HG02571 (cell line): ENCODE measurements around the gene HSPA8.

ENCODE experiments used
- ATAC-seq: cut with Tn5 transposase; IDR thresholded peaks from one replicate; pipeline ENCODE4 v1.9.1; 2021; ENCODE audit warnings: mild to moderate bottlenecking, moderate library complexity; ENCODE audit not compliant: unreplicated experiment

HSPA8 gene

DNA sequence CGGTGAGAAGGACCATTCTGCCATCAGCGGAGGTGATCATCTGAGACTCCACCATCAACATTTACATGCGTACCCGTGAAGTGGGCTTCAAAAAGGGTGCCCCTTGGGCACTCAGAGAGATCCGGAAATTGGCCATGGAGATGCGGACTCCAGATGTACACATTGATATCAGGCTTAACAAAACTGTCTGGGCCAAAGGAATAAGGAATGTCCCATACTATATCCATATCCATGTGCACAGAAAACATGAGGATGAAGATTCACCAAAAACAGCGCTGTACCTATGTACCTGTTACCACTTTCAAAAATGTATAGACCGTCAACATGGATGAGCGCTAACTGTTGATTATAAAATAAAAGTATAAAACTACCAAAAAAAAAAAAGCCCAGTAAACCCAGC, 10.8 kb downstream of the HSPA8 start:
- ATAC-seq: no peak

DNA sequence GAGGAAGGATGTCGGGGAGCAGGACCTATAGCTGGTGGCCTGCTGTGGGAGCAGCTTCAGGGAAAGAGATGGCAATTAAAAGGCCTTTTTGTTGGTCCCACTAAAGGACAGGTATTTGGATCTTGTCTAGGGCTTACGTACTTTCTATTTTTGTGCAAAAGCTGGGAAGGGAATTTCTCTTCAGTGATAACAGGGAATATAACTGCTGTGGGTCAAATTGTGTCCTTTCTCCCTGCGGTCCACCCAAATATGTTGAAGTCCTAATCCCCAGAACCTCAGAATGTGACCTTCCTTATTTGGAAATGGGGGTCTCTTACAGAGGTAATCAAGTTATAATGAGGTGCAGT, 14.0 kb downstream of the HSPA8 start:
- no peak for ATAC-seq

DNA sequence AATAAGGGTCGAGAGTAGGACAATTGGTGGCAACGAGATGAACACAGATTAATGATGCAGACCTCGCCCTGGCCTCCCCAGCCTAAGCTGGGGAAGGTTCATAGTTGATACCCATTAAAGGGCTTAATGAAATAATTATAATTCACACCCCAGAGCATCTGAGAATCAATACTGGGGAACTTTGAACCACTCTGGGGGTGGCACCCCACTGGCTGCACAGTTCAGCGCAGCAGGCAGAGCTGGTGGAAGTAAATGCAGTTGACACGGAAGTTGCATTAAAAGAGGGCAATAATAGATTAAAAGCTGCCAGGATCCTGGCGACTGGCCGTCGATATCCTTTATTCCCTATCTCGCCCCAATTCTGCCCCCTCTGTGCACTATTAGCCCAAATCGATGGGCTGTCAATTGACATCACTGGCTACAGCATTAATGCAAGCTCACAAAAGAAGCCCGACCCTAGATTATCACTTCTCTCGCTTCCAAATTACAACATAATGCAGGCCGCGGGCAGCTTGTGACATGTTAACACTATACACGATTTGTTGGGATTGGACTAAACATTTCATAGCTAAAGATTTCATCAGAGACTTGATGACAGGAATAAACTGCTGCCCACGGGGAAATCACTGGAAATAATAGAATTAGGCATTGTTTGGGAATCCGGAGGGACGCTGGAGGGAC, 14.5 kb downstream of the HSPA8 start:
- no peak for ATAC-seq

DNA sequence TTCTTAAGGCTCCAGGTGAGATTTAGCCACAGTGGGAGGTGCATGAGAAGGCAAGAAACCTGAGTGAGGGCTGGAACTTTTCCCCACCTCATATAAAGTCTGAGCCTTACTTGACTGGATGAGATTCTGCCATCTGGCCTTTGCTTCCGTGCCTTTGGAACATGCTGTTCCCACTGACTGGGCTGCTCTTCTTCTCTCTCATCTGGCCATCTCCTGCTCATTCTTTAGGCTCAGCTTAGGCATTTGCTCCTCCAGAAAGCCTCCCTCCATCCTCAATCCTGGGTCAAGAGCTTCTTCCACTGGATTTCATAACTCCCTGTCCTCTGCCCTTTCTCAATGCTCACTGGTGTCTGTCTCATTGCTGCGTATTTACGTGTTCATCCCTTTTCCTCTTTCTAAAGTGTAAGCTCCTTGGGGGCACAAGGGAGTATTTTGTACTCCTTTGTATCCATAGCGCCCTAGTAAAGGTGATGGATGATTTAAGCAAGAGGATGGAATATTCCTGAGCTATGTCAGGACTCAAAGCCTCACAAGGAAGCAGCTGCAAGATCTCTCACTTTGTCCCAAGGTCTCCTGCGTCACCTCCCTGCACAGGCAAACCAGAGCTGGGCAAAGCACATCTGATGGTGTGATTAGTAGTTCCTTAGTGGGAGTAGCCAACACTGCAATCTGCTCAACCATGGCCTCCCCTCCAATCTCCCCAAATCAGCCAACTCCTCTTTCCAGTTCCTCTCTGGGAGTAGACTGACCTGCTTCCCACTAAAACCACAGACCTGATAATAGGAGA, 15.3 kb downstream of the HSPA8 start:
- no peak for ATAC-seq

DNA sequence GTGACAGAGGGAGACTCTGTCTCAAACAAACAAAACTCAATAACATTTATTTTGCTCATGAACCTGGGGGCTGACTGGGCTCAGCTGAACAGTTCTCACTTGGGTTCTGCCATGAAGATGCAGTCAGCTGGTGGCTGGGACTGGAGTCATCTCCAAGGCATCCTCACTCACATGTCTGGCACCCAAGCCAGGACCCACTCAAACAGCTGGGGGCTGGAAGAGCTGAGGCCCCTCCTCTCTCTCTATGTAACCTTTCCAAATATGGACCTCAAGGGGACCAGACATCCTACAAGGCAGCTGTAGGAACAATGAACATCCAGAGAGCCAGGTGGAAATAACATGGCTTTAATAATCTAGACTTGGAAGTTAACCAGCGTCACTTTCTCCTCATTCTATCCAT, 16.8 kb downstream of the HSPA8 start:
- no peak for ATAC-seq

DNA sequence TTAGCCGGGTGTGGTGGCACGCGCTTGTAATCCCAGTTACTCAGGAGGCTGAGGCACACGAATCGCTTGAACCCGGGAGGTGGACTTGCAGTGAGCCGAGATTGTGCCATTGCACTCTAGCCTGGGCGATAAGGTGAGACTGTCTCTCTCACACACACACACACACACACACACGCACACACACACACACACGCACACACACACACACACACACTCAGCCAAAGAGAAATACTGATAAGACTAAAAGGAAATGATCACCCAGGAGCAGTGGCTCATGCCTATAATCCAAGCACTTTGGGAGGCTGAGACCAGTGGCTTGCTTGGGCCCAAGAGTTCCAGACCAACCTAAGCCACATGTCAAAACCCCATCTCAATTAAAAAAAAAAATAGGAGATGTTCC, 20.8 kb downstream of the HSPA8 start:
- ATAC-seq: no peak

DNA sequence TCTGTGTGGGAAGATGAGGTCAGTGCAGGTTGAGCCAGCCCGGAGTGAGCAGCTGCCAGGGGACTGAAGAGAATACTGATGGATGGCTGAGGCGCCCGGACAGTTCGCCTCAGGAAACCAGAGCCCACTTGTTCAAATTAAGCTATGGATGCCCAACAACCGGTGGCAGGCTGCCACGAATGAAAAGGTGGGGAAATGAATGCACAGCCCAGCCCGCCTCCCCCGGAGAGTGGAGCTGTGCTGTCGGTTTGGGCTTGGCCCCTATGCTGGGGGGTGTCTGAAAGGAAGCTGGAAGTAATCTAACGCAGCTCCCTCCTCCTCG, 21.9 kb downstream of the HSPA8 start:
- no peak for ATAC-seq

DNA sequence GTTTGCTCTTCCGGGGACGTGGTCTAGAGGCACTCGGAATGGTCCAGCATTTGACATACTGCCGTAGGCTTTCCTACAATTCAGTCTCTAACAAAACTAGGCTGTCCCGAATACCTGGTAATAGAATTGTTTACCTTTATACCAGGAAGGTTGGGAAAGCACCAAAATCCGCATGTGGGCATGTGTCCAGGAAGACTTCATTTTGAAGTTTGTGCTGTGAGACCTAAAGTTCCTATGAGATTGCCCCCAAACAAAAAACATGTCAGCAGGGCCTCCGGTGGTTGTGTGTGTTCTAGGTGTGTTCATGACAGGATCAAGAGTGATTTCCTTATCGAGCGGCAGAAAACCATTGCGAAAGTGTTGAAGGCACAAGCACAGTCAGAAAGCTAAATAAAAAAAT, 26.1 kb downstream of the HSPA8 start:
- ATAC-seq: no peak

DNA sequence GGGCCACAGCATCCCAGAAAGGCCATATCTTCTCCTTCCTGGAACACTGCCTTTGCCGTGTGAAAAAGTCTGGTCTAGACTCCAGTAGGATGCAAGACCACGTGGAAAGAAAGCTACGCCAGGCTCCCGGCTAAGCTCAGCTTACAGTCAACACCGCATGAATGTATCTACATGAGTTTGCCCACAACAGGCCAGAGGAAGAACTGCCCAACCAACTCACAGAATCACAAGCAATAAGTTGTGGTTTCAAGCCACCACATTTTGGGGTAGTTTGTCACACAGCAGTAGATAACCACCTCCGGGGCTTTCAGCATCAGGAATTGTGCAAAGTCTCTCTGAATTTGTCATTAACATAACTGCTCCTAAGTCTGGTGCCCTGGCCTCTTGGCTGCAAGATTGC, 27.3 kb downstream of the HSPA8 start:
- no peak for ATAC-seq

DNA sequence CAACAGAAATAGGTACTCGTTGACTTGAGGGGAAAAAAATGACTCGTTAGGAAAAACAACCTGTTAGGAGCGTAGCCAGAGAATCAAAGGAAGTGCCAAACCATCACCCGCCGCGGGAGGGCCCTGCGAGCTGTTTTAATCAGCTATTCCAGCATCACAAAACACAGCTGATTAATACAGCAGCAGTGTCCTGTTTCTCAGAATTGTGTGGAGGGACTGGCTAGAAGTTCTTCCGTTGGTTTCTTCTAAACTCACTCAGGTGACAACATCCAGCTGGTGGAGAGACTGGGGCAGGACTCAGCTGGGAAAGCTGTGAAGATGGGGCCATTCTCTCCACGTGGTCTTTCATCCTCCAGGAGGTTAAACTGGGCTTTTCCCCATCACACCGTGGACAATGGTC, 28.0 kb downstream of the HSPA8 start:
- ATAC-seq: no peak

DNA sequence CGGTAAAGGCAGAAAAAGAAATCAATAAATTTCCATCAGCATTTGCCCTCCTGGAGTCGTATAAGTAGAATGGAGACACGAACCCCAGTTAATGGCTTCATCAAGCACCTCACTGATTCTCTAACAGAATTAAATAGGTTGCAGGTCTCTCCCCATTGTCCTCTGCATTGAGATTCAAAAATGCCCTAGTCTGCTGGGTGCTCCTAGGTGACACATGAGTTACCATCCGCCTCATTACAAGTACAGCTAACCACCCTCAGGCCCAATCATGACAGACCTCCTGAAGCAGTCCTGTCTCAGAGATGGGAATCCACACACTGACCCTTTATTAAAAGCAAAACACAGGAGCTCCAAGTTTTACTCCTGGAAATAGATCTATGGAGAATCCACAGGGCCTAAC, 31.4 kb downstream of the HSPA8 start:
- ATAC-seq: no peak

DNA sequence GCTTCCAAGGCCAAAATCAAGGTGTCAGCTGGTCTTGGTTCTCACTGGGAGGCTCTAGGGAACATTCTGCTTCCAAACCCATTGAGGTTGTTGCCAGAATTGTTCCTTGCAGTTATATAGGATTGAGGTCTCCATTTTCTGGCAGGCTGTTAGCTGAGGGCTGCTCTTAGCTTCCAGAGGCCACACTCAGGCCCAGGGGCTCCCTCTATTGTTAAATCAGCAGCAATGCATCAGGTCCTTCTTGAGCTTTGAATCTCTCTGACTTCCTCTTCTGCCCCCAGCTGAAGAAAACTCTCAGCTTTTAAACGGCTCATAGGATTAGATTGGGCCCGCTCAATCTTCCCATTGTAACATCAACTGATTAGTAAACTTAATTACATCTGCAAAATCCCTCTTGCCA, 41.0 kb downstream of the HSPA8 start:
- peak; percentile 65 for ATAC-seq

DNA sequence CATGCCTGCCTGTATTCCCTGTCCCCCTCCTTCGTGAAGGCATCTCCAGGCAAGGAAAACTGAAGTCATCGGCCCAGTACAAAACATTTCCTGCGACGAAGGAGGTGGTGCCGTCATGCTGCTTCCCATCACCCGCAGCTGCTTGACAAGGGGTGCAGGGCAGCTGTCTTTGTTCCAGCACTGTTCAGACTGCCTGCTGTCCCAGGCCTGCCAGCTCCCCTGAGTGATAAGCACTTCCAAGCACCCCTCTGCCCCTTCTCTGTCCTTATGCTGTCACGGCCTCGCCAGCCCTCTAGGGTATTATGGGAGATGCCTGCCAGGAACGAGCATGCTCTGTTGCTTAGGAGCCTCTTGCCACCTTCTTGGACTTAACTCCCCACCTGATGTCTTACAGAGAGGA, 43.2 kb downstream of the HSPA8 start:
- no peak for ATAC-seq

DNA sequence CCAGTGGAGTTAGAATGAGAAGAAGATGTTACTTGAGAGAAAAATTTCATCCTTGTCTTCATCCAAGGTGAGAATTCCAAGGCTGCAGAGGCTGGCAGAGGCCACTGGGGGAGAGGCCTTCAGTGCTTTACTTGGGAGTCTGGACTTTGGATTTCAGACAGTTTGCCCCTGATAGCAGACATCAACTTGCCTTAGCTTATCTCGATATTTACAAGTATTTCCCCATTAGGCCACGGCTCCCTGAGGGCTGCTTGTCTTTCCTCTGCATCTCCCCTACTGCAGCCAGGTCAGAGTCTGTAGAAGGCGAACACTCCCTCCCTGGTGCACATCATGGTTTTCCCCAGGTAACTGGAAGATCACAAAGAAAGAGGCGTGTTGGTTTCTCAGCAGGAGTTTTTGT, 50.4 kb downstream of the HSPA8 start:
- ATAC-seq: no peak
